CD4-positive, CD25-positive, alpha-beta regulatory T cell (primary cell): Measurements from ENCODE around the gene SRRM3. TPM values are rescaled to one million over a fixed set of nuclear protein-coding genes. Genes with fewer than 3 reads are reported as not detected.
"Not testable (repeated sequence)": the region's sequence is repeated elsewhere in the genome, so short reads cannot be mapped to it uniquely, and the experiment has no call there.

Source experiments
- ATAC-seq, 2 donors: fragments of 150-1000 bp; cut with Tn5 transposase; one replicate each; pipeline ENCODE4 v1.10.0; 2021; ENCODE audit warnings: low read depth in 2 of 2, moderate number of reproducible peaks in 2 of 2, moderate library complexity in 1 of 2
- DNase-seq, 3 donors: peaks; one replicate each; pipeline versions ENCODE4 v3.0.0 to v3.0.0-alpha.2; 2012 to 2022; ENCODE audit warnings: mixed read lengths in 1 of 3
- H3K27ac ChIP-seq: one replicate; pipeline ENCODE4 v1.7.0; 2013; ENCODE audit warnings: mild to moderate bottlenecking, low read length; ENCODE audit not compliant: insufficient read depth, poor library complexity, severe bottlenecking
- H3K27me3 ChIP-seq: one replicate; pipeline ENCODE4 v1.7.0; 2013; ENCODE audit warnings: low read length; ENCODE audit not compliant: control insufficient read depth, insufficient read depth
- H3K36me3 ChIP-seq: one replicate; pipeline ENCODE4 v1.7.0; 2013; ENCODE audit warnings: mild to moderate bottlenecking, low read length, moderate library complexity; ENCODE audit not compliant: control insufficient read depth, insufficient read depth
- H3K4me1 ChIP-seq: 2 replicates; pipeline ENCODE4 v1.7.0; 2013; ENCODE audit warnings: mild to moderate bottlenecking, low read length; ENCODE audit not compliant: insufficient read depth, control insufficient read depth, poor library complexity, severe bottlenecking
- H3K4me3 ChIP-seq: one replicate; pipeline ENCODE4 v1.7.0; 2013; ENCODE audit warnings: low read depth, mild to moderate bottlenecking, low read length, moderate library complexity
- H3K9me3 ChIP-seq, 2 experiments: 1 replicate in 1 of 2; 2 replicates in 1 of 2; pipeline ENCODE4 v1.7.0; 2013; ENCODE audit warnings: low read length in 2 of 2, mild to moderate bottlenecking in 1 of 2, moderate library complexity in 1 of 2; ENCODE audit not compliant: control insufficient read depth in 2 of 2
- H3K27ac Mint-ChIP-seq, 3 donors: one replicate each; pipeline ENCODE4 v1.8.0; 2020 to 2022; ENCODE audit warnings: mild to moderate bottlenecking in 3 of 3, mixed read lengths in 3 of 3, moderate library complexity in 2 of 3
- H3K27me3 Mint-ChIP-seq: one replicate; pipeline ENCODE4 v1.8.0; 2022; ENCODE audit warnings: mild to moderate bottlenecking, mixed read lengths
- H3K36me3 Mint-ChIP-seq: one replicate; pipeline ENCODE4 v1.8.0; 2020; ENCODE audit warnings: mixed read lengths
- H3K4me1 Mint-ChIP-seq, 4 donors: one replicate each; pipeline ENCODE4 v1.8.0; 2020 to 2022; ENCODE audit warnings: mixed read lengths in 4 of 4, mild to moderate bottlenecking in 1 of 4
- H3K4me3 Mint-ChIP-seq, 4 donors: one replicate each; pipeline ENCODE4 v1.8.0; 2020 to 2022; ENCODE audit warnings: mild to moderate bottlenecking in 4 of 4, mixed read lengths in 4 of 4, moderate library complexity in 3 of 4
- H3K9me3 Mint-ChIP-seq, 7 donors: one replicate each; pipeline ENCODE4 v1.8.0; 2020 to 2022; ENCODE audit warnings: mixed read lengths in 7 of 7, mild to moderate bottlenecking in 3 of 7, moderate library complexity in 2 of 7
- polyA plus RNA-seq, 4 donors: library from polyadenylated mRNA; unstranded; fragments of 300-500 nt; fragmentation: Illumina TruSeq; gene quantifications; one replicate each; pipeline ENCODE4 v1.2.3, GENCODE V29; 2021
- total RNA-seq: library from RNA; stranded (reverse); gene quantifications from one replicate; pipeline ENCODE4 v1.2.3, GENCODE V29; 2022

Gene SRRM3
- total and polyA plus RNA-seq, 5 donors from 2014 or later = not detected

DNA sequence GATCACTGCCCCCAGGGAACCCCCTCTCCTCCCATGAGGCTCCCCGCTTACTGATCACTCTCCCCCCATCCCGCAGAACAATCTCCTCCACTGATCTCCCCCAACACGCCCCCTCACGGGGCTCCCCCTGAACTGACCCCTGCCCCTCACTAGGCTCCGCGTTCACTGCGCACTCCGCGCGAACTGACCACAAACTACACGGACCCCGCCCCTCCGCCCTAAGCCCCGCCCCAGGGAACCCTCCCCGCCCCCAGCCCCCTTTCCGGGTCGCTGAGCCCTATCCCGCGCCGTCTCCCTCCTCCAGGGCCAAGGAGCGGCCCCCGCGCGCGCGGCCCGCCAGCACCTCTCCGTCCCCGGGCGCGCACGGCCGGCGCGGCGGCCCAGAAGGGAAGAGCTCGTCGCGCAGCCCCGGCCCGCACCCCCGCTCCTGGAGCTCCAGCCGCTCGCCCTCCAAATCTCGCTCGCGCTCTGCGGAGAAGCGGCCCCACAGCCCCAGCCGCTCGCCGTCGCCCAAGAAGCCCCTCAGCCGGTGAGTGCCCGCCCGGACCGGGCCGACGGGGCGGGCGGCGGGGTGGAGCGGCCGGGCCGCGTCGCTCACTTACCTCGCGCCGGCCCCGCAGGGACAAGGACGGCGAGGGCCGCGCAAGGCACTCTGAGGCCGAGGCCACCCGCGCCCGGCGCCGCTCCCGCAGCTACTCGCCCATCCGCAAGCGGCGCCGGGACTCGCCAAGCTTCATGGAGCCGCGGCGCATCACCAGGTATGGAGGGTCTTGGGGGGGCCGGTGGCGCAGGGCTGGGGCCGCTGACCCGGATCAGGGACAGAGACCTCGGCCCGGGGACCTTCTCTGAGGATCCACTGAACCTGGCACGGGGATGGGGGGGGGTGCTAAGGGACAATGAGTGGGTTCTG, 80.9 kb downstream of the SRRM3 start:
- ATAC-seq = no peak
- Histone ChIP-seq H3K4me3 (no peak overlapping the region), H3K9me3 (no peaks in the 10 kb centered on the region), H3K36me3 (no peaks in the 10 kb centered on the region), H3K27ac (no peak overlapping the region), H3K27me3 (peaks cover 9% of the 10 kb centered on the region), H3K4me1 (peaks cover 22% of the 10 kb centered on the region)
- Mint-ChIP-seq H3K4me1 (peaks cover 0 to 16% (median 8%) of the 10 kb centered on the region in 4 donors), H3K27me3 (peaks cover 49% of the 10 kb centered on the region), H3K36me3 (no peaks in the 10 kb centered on the region), H3K9me3 (peaks cover 0 to 1% (median 0%) of the 10 kb centered on the region in 7 donors), H3K27ac (no peak overlapping the region), H3K4me3 (peak overlapping the region in 3 of 4 donors; percentile 56 to 70 (median 61))
- DNase-seq = no peak

DNA sequence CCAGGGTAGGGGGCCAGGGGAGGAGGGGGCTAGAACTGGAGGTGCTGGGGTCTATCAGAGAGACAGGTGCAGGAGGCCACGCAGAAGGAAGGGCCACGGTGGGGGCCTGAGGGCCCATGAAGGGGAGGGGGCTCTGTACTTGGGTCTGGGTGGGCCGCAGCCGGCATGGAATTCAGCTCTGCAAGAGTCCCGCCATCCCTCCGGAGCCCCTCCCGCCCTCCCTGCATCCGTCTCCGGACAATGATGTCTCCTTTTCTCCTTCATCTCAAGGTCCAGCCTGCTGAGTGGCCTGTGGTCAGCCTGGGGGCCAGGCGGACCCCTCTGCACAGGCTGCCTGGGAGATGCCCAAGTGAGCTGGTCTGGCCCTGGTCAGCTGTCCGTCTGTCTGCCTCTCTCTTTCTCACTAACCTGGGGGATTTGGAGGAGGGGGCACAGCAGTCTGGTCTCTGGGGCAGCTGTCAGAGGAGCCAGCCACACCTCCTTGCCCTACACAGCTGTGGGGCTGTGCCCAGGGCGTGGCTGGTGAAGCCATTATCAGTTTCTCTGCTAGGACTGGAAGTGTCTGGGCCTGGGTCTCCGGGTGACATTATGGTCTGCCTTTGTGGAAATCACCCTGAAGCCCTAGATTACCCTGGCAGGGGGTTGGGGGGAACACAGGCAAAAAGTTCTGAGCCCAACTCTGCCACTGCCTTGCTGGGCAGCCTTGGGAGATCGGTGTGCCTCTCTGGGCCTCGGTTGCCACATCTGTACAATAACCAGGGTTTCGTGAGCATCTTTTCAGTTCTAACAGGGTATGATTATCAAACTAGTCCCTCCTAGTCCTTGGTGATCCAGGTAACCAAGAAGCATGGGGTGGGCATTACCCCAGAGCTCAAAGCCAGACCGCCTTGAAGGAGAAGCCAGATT, 81.8 kb downstream of the SRRM3 start:
- Mint-ChIP-seq H3K36me3 (no peaks in the 10 kb centered on the region), H3K27me3 (peaks cover 47% of the 10 kb centered on the region), H3K9me3 (peaks cover 0 to 1% (median 0%) of the 10 kb centered on the region in 7 donors), H3K4me1 (peaks cover 0 to 16% (median 8%) of the 10 kb centered on the region in 4 donors), H3K4me3 (peak overlapping the region in 3 of 4 donors; percentile 19 to 68 (median 59)), H3K27ac (no peak overlapping the region)
- ATAC-seq (no peak), DNase-seq (no peak)
- Histone ChIP-seq H3K4me3 (no peak overlapping the region), H3K4me1 (peaks cover 22% of the 10 kb centered on the region), H3K27ac (no peak overlapping the region), H3K36me3 (no peaks in the 10 kb centered on the region), H3K27me3 (peaks cover 9% of the 10 kb centered on the region), H3K9me3 (no peaks in the 10 kb centered on the region)

DNA sequence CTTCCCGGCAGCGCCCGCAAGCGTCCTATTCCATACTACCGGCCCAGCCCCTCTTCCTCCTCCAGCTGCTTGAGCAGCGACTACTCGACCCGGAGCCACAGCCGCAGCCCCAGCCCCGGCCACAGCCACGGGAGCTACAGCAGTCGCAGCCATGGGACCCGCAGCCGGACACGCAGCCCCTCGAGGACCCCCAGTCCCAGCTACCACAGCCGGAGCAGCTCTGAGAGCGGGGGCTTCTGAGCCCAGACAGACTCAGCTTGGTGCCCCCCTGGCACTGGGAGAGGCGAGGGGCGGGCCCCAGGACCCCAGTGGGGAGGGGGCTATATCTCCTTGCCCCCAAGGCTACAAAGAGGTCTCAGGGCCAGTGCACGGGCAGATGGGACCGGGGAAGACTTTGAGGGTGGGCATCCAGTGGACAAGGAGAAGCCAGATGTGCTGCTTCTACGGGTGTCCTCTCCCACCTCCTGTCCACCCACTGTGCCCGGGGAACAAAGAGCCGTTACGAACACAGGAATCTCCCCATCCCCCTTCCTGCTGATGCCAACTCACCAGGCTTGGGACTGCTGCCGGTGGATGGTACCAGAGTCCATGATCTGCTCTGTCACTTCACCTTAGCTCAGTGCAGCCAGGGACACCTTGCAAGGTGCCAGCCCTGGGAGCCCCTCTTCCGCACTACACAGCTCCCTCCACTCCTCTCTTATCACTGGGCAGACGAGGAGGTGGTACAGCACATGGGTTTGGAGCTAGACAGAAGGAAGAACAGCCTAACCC, 84.1 kb downstream of the SRRM3 start:
- peaks cover 0 to 1% (median 0%) of the 10 kb centered on the region in 7 donors for H3K9me3 Mint-ChIP-seq
- Histone ChIP-seq H3K4me1 (peaks cover 20% of the 10 kb centered on the region), H3K36me3 (no peaks in the 10 kb centered on the region), H3K4me3 (no peak overlapping the region), H3K27me3 (peaks cover 8% of the 10 kb centered on the region), H3K9me3 (no peaks in the 10 kb centered on the region), H3K27ac (no peak overlapping the region)
- H3K27ac Mint-ChIP-seq = no peak overlapping the region
- ATAC-seq = no peak
- H3K4me3 Mint-ChIP-seq = no peak overlapping the region
- H3K4me1 Mint-ChIP-seq = peaks cover 0 to 14% (median 7%) of the 10 kb centered on the region in 4 donors
- no peaks in the 10 kb centered on the region for H3K36me3 Mint-ChIP-seq
- no peak for DNase-seq
- H3K27me3 Mint-ChIP-seq = peaks cover 30% of the 10 kb centered on the region

DNA sequence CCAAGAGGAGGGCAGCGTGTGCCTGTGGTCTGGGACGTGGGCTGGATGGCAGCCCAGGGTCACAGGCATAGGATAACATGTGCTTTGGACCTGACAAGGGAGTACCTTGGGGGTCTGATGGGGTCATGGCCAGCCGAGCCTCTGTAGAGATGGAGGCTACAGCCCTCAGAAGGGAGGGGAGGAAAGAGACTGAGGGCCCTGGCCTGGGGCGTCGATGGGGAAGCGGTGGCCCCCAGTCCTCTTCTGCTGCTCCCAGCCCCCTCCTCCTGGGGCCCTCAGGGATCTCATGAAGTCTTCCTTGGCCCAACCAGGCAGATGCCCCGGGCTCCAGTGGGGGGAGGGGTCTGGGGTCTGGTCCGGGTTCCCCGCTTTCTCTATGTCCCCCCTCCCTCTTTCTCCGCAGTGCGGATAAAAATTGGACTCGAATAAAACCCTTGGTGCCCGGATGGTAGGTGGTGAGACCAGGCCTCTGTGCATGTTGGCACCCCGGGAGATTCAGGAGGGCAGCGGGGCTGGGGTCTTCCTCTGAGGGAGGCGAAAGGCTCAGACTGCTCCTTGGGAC, 85.2 kb downstream of the SRRM3 start:
- H3K4me3 Mint-ChIP-seq = no peak overlapping the region
- H3K27me3 ChIP-seq = peaks cover 4% of the 10 kb centered on the region
- peaks cover 20% of the 10 kb centered on the region for H3K4me1 ChIP-seq
- no peaks in the 10 kb centered on the region for H3K9me3 ChIP-seq
- peaks cover 0 to 1% (median 0%) of the 10 kb centered on the region in 7 donors for H3K9me3 Mint-ChIP-seq
- no peak for ATAC-seq
- no peaks in the 10 kb centered on the region for H3K36me3 Mint-ChIP-seq
- H3K4me1 Mint-ChIP-seq = peaks cover 0 to 18% (median 7%) of the 10 kb centered on the region in 4 donors
- H3K27ac ChIP-seq = no peak overlapping the region
- H3K4me3 ChIP-seq = no peak overlapping the region
- no peak for DNase-seq
- no peaks in the 10 kb centered on the region for H3K36me3 ChIP-seq
- no peak overlapping the region for H3K27ac Mint-ChIP-seq
- H3K27me3 Mint-ChIP-seq = peaks cover 28% of the 10 kb centered on the region

DNA sequence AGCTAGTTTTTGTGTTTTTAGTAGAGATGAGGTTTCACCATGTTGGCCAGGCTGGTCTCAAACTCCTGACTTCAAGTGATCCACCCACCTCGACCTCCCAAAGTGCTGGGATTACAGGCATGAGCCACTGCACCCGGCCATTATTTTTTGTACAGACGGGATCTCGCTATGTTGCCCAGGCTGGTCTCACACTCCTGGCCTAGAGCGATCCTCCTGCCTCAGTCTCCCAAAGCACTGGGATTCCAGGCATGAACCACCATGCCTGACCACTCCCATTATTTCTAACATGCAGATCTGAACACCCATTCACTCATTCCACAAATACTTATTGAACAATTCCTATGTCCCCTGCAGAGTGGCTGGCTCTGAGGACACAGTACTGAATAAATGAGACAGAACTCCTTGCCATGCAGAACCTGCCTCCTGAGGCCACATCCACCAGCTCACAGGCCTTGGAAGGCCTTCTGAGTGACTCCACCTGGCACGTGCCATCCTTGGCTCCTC, 89.2 kb downstream of the SRRM3 start:
- not testable (repeated sequence) for DNase-seq, H3K9me3 Mint-ChIP-seq, H3K4me3 ChIP-seq, H3K4me3 Mint-ChIP-seq, H3K27me3 Mint-ChIP-seq, H3K4me1 Mint-ChIP-seq, H3K27ac Mint-ChIP-seq, H3K4me1 ChIP-seq, ATAC-seq, H3K27ac ChIP-seq, H3K36me3 ChIP-seq, H3K36me3 Mint-ChIP-seq, H3K27me3 ChIP-seq, H3K9me3 ChIP-seq

DNA sequence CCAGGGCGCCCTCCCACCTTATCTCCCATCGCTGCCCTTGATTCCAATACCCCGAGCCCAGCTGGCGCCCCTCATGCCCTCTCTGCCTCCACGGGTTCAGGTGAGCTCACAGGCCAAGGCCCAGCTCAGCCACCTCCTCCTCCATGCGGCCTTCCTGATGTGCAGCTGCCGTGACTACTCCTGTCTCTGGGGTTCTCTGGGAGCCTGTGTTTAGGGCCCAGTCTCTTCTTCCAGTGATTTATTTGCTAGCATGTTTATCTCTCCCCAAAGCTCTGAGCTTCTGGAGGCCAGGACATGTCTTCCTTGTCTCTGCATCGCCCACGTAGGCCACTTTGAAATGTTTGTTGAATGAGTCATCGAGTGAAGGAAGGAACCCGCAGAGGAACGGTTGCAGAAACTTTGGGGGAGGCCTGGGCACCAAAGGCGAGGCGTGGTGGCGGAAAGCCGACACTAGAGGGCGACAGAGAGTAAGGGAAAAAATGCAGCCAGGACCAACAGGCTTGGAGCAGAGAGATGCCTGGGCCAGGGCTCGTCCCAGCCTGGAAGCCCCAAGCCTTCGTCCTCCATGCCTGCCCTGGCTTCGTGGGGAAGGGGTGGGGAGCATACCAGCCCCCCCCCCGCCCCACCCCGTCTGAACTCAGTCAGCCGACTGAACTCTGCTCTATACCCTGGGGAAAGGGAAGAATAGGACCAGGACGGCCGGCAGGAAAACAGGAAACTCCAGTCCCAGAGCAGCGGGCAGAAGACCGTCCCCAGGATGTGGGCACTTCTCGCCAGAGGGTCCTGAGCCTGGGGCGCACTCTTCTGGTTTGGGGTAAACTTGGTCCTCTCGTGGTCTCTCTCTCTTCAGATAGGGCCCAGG, 89.9 kb downstream of the SRRM3 start:
- H3K27me3 ChIP-seq = no peaks in the 10 kb centered on the region
- no peaks in the 10 kb centered on the region for H3K9me3 ChIP-seq
- peaks cover 0 to 9% (median 5%) of the 10 kb centered on the region in 4 donors for H3K4me1 Mint-ChIP-seq
- no peaks in the 10 kb centered on the region for H3K36me3 ChIP-seq
- peak overlapping the region in 2 of 3 donors; percentile 68 to 72 for H3K27ac Mint-ChIP-seq
- no peak overlapping the region for H3K4me3 Mint-ChIP-seq
- no peaks in the 10 kb centered on the region for H3K9me3 Mint-ChIP-seq
- H3K4me3 ChIP-seq = no peak overlapping the region
- H3K27me3 Mint-ChIP-seq = peaks cover 5% of the 10 kb centered on the region
- H3K4me1 ChIP-seq = peaks cover 8% of the 10 kb centered on the region
- H3K36me3 Mint-ChIP-seq = no peaks in the 10 kb centered on the region
- no peak overlapping the region for H3K27ac ChIP-seq
- peak; percentile 85 to 86 for ATAC-seq
- DNase-seq = peak; percentile 69 to 80 (median 73)
